SK-N-MC (cell line): ENCODE results near the gene TEX9.
"Not testable (repeated sequence)": the region's sequence is repeated elsewhere in the genome, so short reads cannot be mapped to it uniquely, and the experiment has no call there.

ENCODE experiments used
- DNase-seq: peaks from one replicate; pipeline ENCODE4 v3.0.0-alpha.2; 2011; ENCODE audit warnings: low read depth, low spot score
- H3K27ac ChIP-seq: fragments of 200-600 bp; sonication (generic); 2 replicates; pipeline ENCODE4 v1.5.1; 2016; ENCODE audit warnings: mixed run types
- H3K36me3 ChIP-seq: fragments of 200-600 bp; sonication (generic); 2 replicates; pipeline ENCODE4 v1.6.1; 2017; ENCODE audit warnings: antibody characterized with exemption, low read length, mixed read lengths; ENCODE audit not compliant: insufficient read depth
- H3K4me3 ChIP-seq: fragments of 200-600 bp; sonication (generic); 2 replicates; pipeline ENCODE4 v1.5.1; 2016
- H3K9ac ChIP-seq: fragments of 200-600 bp; sonication (generic); 2 replicates; pipeline ENCODE4 v1.8.0; 2017; ENCODE audit warnings: mixed run types, mixed read lengths; ENCODE audit not compliant: insufficient read length
- H3K9me3 ChIP-seq: fragments of 200-600 bp; sonication (generic); 2 replicates; pipeline ENCODE4 v1.6.1; 2017; ENCODE audit warnings: low read depth, mild to moderate bottlenecking, antibody characterized with exemption, low read length, moderate library complexity, mixed read lengths
- EZH2 ChIP-seq: fragments of 200-600 bp; sonication (generic); IDR thresholded peaks from one replicate; pipeline ENCODE4 v1.6.1; 2017; ENCODE audit warnings: antibody characterized with exemption
- FOXP2 ChIP-seq: optimal IDR thresholded peaks from 2 replicates; pipeline ENCODE3; 2011; ENCODE audit warnings: mild to moderate bottlenecking, moderate library complexity; ENCODE audit not compliant: insufficient read depth; ENCODE audit errors: extremely low read length, control extremely low read depth
- POLR2AphosphoS5 ChIP-seq: IDR thresholded peaks from 2 replicates; pipeline ENCODE4 v1.6.1; 2012; ENCODE audit warnings: mild to moderate bottlenecking, low read depth, low read length, borderline replicate concordance

Gene TEX9

DNA sequence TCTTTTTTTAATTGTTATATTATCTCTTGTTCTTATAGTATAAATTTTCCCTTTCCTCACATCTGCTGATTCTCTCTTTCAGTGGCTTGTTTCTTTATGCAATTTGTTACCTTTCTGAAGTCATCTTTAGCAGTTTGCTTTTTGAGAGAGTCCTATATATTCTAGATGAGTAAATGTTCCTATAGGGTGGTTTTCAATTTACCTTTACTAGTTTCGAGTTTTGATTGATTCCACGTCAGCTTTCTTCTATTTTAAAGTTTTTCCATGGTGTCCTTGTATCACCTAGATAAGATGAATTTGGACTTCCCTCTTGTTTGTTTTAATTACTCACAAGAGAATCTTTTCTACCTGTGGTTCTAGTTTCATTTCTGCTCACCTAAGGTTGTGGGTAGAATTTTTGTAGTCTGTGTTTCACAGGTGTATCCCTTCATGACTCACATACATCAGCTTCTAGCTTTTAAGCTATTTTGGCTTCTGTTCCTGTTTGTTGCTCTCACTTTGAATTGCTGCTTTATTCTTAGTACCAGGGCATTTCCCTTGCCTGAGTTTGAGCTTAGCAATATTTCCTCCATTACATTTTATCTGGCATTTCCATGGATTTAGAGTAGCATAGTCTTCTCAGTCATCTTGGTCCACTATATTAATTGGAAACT, 6.4 kb downstream of the TEX9 start:
- DNase-seq: no peak
- Histone ChIP-seq H3K9me3 (no peaks in the 10 kb centered on the region), H3K36me3 (no peaks in the 10 kb centered on the region), H3K4me3 (no peak overlapping the region), H3K9ac (no peak overlapping the region), H3K27ac (no peak overlapping the region)
- TF ChIP-seq FOXP2: no peak
- no peak for TF ChIP-seq EZH2
- TF ChIP-seq POLR2AphosphoS5: no peak

DNA sequence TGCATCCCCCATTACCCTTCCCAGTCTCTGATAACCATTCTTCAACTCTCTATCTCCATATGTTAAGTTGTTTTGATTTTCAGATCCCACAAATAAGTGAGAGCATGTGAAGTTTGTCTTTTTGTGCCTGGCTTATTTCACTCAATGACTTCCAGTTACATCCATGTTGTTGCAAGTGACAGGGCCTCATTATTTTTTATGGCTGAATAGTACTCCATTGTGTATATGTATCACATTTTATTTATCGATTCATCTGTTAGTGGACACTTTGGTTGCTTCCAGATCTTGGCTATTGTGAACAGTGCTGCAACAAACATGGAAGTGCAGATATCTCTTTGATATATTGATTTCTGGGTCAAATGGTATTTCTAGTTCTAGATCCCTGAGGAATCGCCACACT, 9.5 kb downstream of the TEX9 start:
- H3K9ac ChIP-seq, H3K27ac ChIP-seq, H3K4me3 ChIP-seq, DNase-seq, H3K36me3 ChIP-seq, H3K9me3 ChIP-seq: not testable (repeated sequence)

DNA sequence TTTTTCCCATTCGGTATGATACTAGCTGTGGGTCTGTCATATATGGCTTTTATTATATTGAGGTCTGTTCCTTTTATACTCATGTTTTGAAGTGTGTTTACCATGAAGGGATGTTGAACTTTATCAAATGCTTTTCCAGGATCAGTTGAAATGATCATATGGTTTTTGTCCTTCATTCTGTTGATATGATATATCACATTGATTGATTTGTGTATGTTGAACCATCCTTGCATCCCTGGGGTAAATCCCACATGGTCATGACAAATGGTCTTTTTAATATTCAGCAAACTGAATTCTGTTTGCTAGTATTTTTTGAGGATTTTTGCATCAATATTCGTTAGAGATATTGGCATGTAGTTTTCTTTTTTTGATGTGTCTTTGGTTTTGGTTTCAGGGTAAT, 12.6 kb downstream of the TEX9 start:
- not testable (repeated sequence) for H3K4me3 ChIP-seq, H3K9ac ChIP-seq, DNase-seq, H3K36me3 ChIP-seq, H3K27ac ChIP-seq, H3K9me3 ChIP-seq

DNA sequence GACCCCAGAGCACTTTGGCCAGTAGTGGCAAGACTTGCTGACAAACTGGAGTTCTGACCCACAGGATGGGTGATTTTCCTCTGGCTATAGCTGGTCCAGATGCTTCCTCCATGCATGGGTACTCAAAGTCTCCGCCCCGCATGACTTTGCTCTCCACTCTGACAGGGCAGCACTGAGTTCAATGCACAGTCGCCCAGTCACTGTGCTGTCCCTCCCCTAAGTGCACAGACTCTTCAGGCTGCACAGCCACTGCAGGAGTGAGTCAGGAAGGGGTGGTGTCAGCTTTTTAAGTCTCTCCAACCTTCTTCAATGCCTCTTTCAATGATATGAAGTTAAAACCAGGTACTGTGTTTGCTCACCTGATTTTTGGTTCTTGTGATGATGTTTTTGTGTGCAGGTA, 17.8 kb downstream of the TEX9 start:
- Histone ChIP-seq H3K36me3 (no peaks in the 10 kb centered on the region), H3K9me3 (no peaks in the 10 kb centered on the region), H3K9ac (no peak overlapping the region), H3K27ac (no peak overlapping the region), H3K4me3 (no peak overlapping the region)
- TF ChIP-seq EZH2: no peak
- TF ChIP-seq POLR2AphosphoS5: no peak
- no peak for TF ChIP-seq FOXP2
- DNase-seq: no peak

GRCh38 chr15:56385908-56386307, 20.7 kb downstream of the TEX9 start:
- Histone ChIP-seq H3K36me3 (no peaks in the 10 kb centered on the region), H3K9ac (no peak overlapping the region), H3K4me3 (no peak overlapping the region), H3K9me3 (no peaks in the 10 kb centered on the region), H3K27ac (no peak overlapping the region)
- no peak for DNase-seq
- TF ChIP-seq EZH2: no peak
- no peak for TF ChIP-seq FOXP2
- TF ChIP-seq POLR2AphosphoS5: no peak

DNA sequence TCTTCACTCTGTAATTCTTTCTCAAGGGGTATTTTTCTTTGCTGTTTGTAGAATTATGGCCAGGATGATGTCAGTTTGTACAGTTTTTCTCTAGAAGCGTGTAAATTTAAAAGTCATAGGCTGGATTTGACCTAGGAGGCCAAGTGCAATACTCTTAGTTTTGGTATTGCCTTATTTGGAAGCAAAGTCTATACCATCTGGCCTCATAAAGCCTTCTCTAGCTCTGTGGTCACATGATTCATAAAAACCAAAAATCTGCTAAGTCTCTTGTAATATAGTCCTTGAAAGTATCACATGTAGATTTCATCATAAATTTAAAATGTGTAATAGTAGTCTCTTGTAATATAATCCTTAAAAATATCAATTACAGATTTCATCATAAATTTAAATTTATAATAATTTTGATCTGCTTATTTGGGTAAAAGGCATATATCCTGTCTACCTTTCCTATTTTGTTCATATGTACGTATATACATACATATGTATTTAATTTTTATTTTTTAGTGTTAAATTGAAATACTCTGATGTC, 25.6 kb downstream of the TEX9 start:
- no peaks in the 10 kb centered on the region for H3K9me3 ChIP-seq
- DNase-seq: no peak
- H3K9ac ChIP-seq: no peak overlapping the region
- H3K4me3 ChIP-seq: no peak overlapping the region
- no peaks in the 10 kb centered on the region for H3K36me3 ChIP-seq
- no peak overlapping the region for H3K27ac ChIP-seq
- TF ChIP-seq FOXP2 (no peak), EZH2 (no peak), POLR2AphosphoS5 (no peak)

DNA sequence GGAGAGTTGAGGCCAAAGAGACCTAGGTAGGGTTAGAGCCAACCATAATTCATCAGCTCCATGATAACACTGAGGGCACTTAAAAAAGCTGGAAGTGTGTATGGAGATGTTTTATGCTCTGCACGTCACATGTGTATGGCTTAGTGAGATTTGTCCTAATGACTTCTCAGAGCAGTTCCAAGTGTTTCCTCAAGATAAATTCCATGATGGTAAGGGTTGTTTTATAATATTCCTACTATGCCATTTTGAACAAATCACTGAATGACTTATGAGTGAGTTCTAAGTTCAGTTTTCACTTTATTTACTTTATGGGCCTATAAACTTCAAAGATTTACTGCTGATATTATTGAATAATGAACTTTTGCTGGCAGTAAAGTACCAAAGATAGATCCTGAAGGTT, 28.1 kb downstream of the TEX9 start:
- TF ChIP-seq FOXP2 (no peak), EZH2 (no peak), POLR2AphosphoS5 (no peak)
- Histone ChIP-seq H3K4me3 (no peak overlapping the region), H3K36me3 (no peaks in the 10 kb centered on the region), H3K27ac (0 out of 2 replicates have a peak overlapping the region, but pooled peaks have one; percentile 6), H3K9me3 (no peaks in the 10 kb centered on the region), H3K9ac (no peak overlapping the region)
- DNase-seq: no peak

- no peaks in the 10 kb centered on the region for H3K9me3 ChIP-seq
- H3K9ac ChIP-seq: no peak overlapping the region
- no peak for DNase-seq
- TF ChIP-seq POLR2AphosphoS5: no peak
- no peak for TF ChIP-seq EZH2
- no peak for TF ChIP-seq FOXP2
- H3K4me3 ChIP-seq: no peak overlapping the region
- no peaks in the 10 kb centered on the region for H3K36me3 ChIP-seq
- no peak overlapping the region for H3K27ac ChIP-seq
These were observed 29.7 kb downstream of the TEX9 start for GRCh38 chr15:56394909-56395308.

DNA sequence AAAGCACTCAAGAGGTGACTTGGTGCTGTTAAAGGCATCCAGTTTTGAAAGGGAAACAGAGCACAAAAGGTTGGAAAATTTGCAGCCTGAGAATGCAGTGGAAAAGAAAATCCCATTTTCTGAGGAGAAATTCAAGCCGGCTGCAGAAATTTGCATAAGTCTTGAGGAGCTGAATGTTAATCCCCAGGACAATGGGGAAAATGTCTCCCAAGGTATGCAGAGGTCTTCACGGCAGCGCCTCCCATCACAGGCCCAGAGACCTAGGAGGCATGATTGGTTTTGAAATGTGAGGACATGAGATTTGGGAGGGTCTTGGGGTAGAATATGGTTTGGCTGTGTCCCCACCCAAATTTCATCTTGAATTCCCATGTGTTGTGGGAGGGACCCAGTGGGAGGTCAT, 32.1 kb downstream of the TEX9 start:
- H3K9me3 ChIP-seq, DNase-seq, H3K27ac ChIP-seq, H3K36me3 ChIP-seq, H3K9ac ChIP-seq, H3K4me3 ChIP-seq: not testable (repeated sequence)

GRCh38 chr15:56399209-56399608, 34.0 kb downstream of the TEX9 start:
- not testable (repeated sequence) for H3K36me3 ChIP-seq, H3K9me3 ChIP-seq, H3K27ac ChIP-seq, H3K9ac ChIP-seq, DNase-seq, H3K4me3 ChIP-seq
